ENCODE data around the gene PRRC2C. TPM values are rescaled to one million over a fixed set of nuclear protein-coding genes. Genes with fewer than 3 reads are reported as not detected.

The PRRC2C gene
- total RNA-seq, 1 donor, result 51.8 TPM

DNA sequence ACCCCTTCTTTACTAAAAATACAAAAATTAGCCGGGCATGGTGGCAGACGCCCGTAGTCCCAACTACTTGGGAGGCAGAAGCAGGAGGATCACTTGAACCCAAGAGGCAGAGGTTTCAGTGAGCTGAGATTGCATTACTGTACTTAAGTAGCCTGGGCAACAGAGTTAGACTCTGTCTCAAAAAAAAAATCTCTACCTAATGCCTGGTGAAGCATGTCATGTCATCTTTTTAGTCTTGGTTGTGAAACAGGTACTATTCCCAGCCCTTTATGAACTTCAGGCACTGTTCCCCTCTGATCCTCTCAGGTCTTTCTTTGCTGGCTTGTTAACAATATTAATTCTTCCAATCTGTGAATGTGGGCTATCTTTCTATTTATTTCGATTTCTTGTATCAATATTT is 22.1 kb downstream of the PRRC2C start:
- TF ChIP-seq, protein P1, sequence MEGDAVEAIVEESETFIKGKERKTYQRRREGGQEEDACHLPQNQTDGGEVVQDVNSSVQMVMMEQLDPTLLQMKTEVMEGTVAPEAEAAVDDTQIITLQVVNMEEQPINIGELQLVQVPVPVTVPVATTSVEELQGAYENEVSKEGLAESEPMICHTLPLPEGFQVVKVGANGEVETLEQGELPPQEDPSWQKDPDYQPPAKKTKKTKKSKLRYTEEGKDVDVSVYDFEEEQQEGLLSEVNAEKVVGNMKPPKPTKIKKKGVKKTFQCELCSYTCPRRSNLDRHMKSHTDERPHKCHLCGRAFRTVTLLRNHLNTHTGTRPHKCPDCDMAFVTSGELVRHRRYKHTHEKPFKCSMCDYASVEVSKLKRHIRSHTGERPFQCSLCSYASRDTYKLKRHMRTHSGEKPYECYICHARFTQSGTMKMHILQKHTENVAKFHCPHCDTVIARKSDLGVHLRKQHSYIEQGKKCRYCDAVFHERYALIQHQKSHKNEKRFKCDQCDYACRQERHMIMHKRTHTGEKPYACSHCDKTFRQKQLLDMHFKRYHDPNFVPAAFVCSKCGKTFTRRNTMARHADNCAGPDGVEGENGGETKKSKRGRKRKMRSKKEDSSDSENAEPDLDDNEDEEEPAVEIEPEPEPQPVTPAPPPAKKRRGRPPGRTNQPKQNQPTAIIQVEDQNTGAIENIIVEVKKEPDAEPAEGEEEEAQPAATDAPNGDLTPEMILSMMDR (IDR thresholded peaks at IDR 0.05; ENCODE audit: insufficient read depth, low read depth, low read length), result no peak
- H3K4me3 ChIP-seq (ENCODE audit: low read depth, low read length), result no peak overlapping the region
- no peak for DNase-seq (ENCODE audit: low read depth)

DNA sequence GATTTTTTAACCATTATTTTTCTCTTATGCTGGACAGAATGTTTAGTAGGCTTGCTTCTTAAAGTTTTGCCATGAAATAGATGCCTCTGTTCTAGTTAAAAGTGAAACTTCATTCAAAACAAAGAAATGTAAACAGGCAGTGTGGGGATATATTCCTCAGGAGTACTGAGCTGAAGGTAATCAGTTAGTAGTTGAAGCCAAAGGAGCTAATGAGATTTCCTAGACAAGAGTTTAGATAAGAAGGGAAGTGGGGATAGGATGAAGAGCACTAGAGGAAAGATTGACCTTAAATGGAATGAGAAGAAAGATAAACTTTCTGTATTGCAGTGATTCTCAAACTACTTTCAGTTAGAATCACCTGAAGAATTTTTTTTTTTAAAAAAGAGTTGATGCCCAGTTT is 23.9 kb downstream of the PRRC2C start:
- TF ChIP-seq, protein P1 (IDR thresholded peaks at IDR 0.05; ENCODE audit: insufficient read depth, low read depth, low read length), result no peak
- H3K4me3 ChIP-seq (ENCODE audit: low read depth, low read length), result no peak overlapping the region
- DNase-seq (ENCODE audit: low read depth), result no peak

DNA sequence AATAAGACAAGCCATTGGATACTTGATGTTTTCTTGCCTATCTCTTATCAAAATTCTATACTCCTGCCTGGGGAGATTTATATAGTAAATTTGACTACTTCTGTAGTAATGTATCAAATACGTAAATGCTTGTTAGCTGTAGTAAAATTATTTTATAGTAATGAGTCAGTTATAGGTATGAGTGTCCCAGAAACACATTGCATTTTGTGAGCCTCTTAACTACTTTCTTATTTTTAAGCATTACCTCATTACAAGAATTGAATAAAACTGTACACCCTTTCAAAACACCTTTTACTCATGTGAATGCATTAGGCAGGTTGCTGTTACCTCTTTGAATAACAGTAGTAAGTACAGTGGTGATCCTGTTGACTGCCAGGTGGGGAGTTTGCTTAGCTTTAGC is 28.4 kb downstream of the PRRC2C start:
- TF ChIP-seq, protein P1 (IDR thresholded peaks at IDR 0.05; ENCODE audit: insufficient read depth, low read depth, low read length), result no peak
- no peak for DNase-seq (ENCODE audit: low read depth)
- H3K4me3 ChIP-seq (ENCODE audit: low read depth, low read length), result no peak overlapping the region

DNA sequence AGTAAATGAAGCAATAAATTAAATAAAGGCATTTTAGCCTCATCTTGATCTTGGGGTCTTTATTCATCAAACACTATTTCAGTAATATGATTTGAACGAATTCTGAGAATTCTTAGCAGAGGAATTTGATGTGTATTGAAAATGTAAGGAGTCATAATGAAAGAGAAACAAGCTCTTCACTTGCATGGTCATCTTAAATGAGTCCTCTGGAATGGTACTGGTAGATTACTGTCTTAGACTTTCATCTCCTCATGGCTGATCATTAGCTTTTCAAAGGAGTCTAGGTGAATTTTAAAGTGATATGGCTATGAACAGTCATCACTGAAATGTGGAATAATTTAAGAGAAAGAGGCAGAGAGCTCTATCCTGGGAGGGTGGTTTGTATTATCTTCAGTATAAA is 30.0 kb downstream of the PRRC2C start:
- H3K4me3 ChIP-seq (ENCODE audit: low read depth, low read length), result no peak overlapping the region
- TF ChIP-seq, protein P1 (IDR thresholded peaks at IDR 0.05; ENCODE audit: insufficient read depth, low read depth, low read length), result no peak
- DNase-seq (ENCODE audit: low read depth), result no peak

DNA sequence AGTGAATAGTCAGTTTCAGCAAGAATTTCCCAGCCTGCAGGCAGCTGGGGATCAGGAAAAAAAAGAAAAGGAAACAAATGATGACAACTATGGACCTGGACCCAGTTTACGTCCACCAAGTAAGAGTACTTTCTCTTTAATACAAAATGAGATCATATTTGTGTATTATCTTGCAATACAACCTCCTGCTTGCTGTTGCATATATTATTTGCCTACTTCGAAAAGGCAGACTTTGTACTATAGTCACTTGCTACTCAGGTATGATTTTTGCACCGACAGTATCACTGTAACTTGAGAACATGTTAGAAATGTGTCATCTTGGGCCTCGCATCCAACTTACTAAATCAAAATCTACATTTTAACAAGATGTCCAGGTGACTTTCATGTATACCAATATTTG is 30.4 kb downstream of the PRRC2C start:
- no peak overlapping the region for H3K4me3 ChIP-seq (ENCODE audit: low read depth, low read length)
- TF ChIP-seq, protein P1 (IDR thresholded peaks at IDR 0.05; ENCODE audit: insufficient read depth, low read depth, low read length), result no peak
- no peak for DNase-seq (ENCODE audit: low read depth)

DNA sequence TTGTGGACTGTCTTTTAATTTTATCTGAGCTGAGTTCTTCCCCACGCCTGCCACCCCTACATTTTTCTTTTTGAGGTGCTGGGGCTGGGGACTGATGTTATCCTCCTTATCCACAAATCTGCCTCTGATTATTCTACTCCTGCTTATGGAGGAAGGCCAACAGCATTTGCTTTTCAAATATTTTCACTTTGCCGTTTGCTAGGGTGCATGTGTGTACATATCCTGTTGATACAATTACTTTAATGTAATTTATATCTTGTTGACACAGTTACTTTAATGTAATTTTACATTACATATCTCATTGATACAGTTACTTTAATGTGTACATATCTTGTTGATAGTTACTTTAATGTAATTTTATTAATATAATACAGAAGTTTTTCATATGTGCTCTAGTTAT is 36.2 kb downstream of the PRRC2C start:
- H3K4me3 ChIP-seq (ENCODE audit: low read depth, low read length), result no peak overlapping the region
- no peak for DNase-seq (ENCODE audit: low read depth)
- TF ChIP-seq, protein P1 (IDR thresholded peaks at IDR 0.05; ENCODE audit: insufficient read depth, low read depth, low read length), result no peak

DNA sequence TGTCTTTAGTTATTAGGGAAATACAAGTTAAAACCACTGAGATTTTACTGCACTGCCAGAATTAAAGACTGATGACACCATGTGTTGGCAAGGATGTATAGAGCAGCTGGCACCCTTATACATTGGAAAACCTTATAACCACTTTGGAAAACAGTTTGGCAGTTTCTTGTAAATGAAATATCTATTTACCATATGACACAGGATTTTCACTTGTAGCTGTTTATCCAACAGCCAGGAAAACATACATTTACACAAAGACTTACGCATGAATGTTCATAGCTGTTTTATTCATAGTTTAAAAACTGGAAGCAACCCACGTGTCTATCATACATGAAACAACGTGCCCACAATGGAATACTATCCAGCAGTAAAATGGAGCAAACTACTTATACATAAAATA is 45.3 kb downstream of the PRRC2C start:
- no peak for DNase-seq (ENCODE audit: low read depth)
- H3K4me3 ChIP-seq (ENCODE audit: low read depth, low read length), result no peak overlapping the region
- TF ChIP-seq, protein P1 (IDR thresholded peaks at IDR 0.05; ENCODE audit: insufficient read depth, low read depth, low read length), result no peak
